ENCODE results near the gene SLC13A5. TPM values are rescaled to one million over a fixed set of nuclear protein-coding genes. Genes with fewer than 3 reads are reported as not detected.

SLC13A5 gene
- total and polyA plus RNA-seq, 11 donors = 0.06 to 0.72 TPM; not detected in 9

GRCh38 chr17:6679241-6679640 lies 33.9 kb downstream of the SLC13A5 start:
- no peak for ATAC-seq

GRCh38 chr17:6677946-6678345 lies 35.2 kb downstream of the SLC13A5 start:
- intact Hi-C loops (cut with DNase I) = no loop called here
- no peak overlapping the region for H3K27ac ChIP-seq
- H3K4me1 ChIP-seq = no peaks in the 10 kb centered on the region
- no peak for ATAC-seq
- TF ChIP-seq POLR2A (IDR thresholded peaks at IDR 0.05) (no peak), CTCF (IDR thresholded peaks at IDR 0.05) (no peak)
- peaks cover 0 to 37% (median 5%) of the 10 kb centered on the region in 9 donors for H3K27me3 ChIP-seq
- H3K4me3 ChIP-seq = no peak overlapping the region
- no peaks in the 10 kb centered on the region for H3K9me3 ChIP-seq
- no peak for DNase-seq
- H3K36me3 ChIP-seq = no peaks in the 10 kb centered on the region
- WGBS, 4 donors = 62 to 68% (median 66%) methylated on average over 6 to 7 of the region's 7 CpGs

More at GRCh38 chr17:6679241-6679640, 33.9 kb downstream of the SLC13A5 start:
- Histone ChIP-seq H3K36me3 (no peaks in the 10 kb centered on the region), H3K27ac (no peak overlapping the region), H3K9me3 (no peaks in the 10 kb centered on the region), H3K4me1 (no peaks in the 10 kb centered on the region), H3K4me3 (no peak overlapping the region), H3K27me3 (peaks cover 0 to 29% (median 5%) of the 10 kb centered on the region in 9 donors)
- intact Hi-C loops (cut with DNase I) = no loop called here
- TF ChIP-seq CTCF (IDR thresholded peaks at IDR 0.05) (no peak), POLR2A (IDR thresholded peaks at IDR 0.05) (no peak)
- no peak for DNase-seq
- 78 to 81% (median 79%) methylated on average over 6 of the region's 6 CpGs for WGBS, 4 donors

GRCh38 chr17:6677158-6677831 lies 35.9 kb downstream of the SLC13A5 start:
- no peaks in the 10 kb centered on the region for H3K4me1 ChIP-seq
- ATAC-seq = no peak
- H3K27me3 ChIP-seq = peaks cover 0 to 39% (median 5%) of the 10 kb centered on the region in 9 donors
- no peak for DNase-seq
- no peak for TF ChIP-seq POLR2A (IDR thresholded peaks at IDR 0.05)
- no peak for TF ChIP-seq CTCF (IDR thresholded peaks at IDR 0.05)
- 63 to 67% (median 66%) methylated on average over 11 to 16 of the region's 16 CpGs for WGBS, 4 donors
- H3K36me3 ChIP-seq = no peaks in the 10 kb centered on the region
- no peak overlapping the region for H3K4me3 ChIP-seq
- H3K27ac ChIP-seq = no peak overlapping the region
- intact Hi-C loops (cut with DNase I) = no loop called here
- H3K9me3 ChIP-seq = no peaks in the 10 kb centered on the region

- no peak overlapping the region for H3K27ac ChIP-seq
- no peaks in the 10 kb centered on the region for H3K4me1 ChIP-seq
- DNase-seq (no peak), ATAC-seq (no peak)
- H3K27me3 ChIP-seq = peaks cover 0 to 39% (median 5%) of the 10 kb centered on the region in 9 donors
- 62 to 78% (median 68%) methylated on average over 6 of the region's 6 CpGs for WGBS, 4 donors
- no peak overlapping the region for H3K4me3 ChIP-seq
- TF ChIP-seq CTCF (IDR thresholded peaks at IDR 0.05) = no peak
- TF ChIP-seq POLR2A (IDR thresholded peaks at IDR 0.05) = no peak
- H3K9me3 ChIP-seq = no peaks in the 10 kb centered on the region
- H3K36me3 ChIP-seq = no peaks in the 10 kb centered on the region
- intact Hi-C loops (cut with DNase I) = no loop called here
Observed at GRCh38 chr17:6676802-6677157, 36.4 kb downstream of the SLC13A5 start.

All from heart left ventricle (tissue), 16 donors.